Activated T-helper 17 cell treated with anti-CD3 and anti-CD28 coated beads, Interleukin-2, amount 50 U/mL, for 72 hours (primary cell): ENCODE measurements around the gene KIF1A. TPM values are rescaled to one million over a fixed set of nuclear protein-coding genes. Genes with fewer than 3 reads are reported as not detected.
"Not testable (repeated sequence)": the region's sequence is repeated elsewhere in the genome, so short reads cannot be mapped to it uniquely, and the experiment has no call there.

Experiments used
- ATAC-seq: fragments of 150-1000 bp; cut with Tn5 transposase; replicated peaks from 2 replicates; pipeline ENCODE4 v1.10.0; 2021; ENCODE audit warnings: mild to moderate bottlenecking, moderate library complexity
- H3K27ac Mint-ChIP-seq: one replicate; pipeline ENCODE4 v1.8.0; 2022; ENCODE audit warnings: mixed read lengths
- H3K27me3 Mint-ChIP-seq: one replicate; pipeline ENCODE4 v1.8.0; 2022; ENCODE audit warnings: mixed read lengths
- H3K36me3 Mint-ChIP-seq: one replicate; pipeline ENCODE4 v1.8.0; 2022; ENCODE audit warnings: low read depth, mild to moderate bottlenecking, mixed read lengths
- H3K4me1 Mint-ChIP-seq: one replicate; pipeline ENCODE4 v1.8.0; 2022; ENCODE audit warnings: mixed read lengths
- H3K4me3 Mint-ChIP-seq: one replicate; pipeline ENCODE4 v1.8.0; 2022; ENCODE audit warnings: mild to moderate bottlenecking, mixed read lengths
- H3K9me3 Mint-ChIP-seq: one replicate; pipeline ENCODE4 v1.8.0; 2022; ENCODE audit warnings: mixed read lengths
- total RNA-seq, 2 donors: library from RNA; stranded (reverse); gene quantifications; one replicate each; pipeline ENCODE4 v1.2.3, GENCODE V29; 2022

The KIF1A gene
- total RNA-seq, 2 donors from 2014 or later, result 0.37 to 1.1 TPM

GRCh38 chr2:240783819-240784621 lies 36.0 kb downstream of the KIF1A start:
- no peak overlapping the region for H3K27ac Mint-ChIP-seq
- no peak overlapping the region for H3K4me3 Mint-ChIP-seq
- no peaks in the 10 kb centered on the region for H3K36me3 Mint-ChIP-seq
- no peak for ATAC-seq
- no peaks in the 10 kb centered on the region for H3K9me3 Mint-ChIP-seq
- H3K4me1 Mint-ChIP-seq, result no peaks in the 10 kb centered on the region
- peaks cover 10% of the 10 kb centered on the region for H3K27me3 Mint-ChIP-seq

- H3K27me3 Mint-ChIP-seq, result peaks cover 3% of the 10 kb centered on the region
- H3K4me1 Mint-ChIP-seq, result no peaks in the 10 kb centered on the region
- no peak overlapping the region for H3K4me3 Mint-ChIP-seq
- H3K27ac Mint-ChIP-seq, result no peak overlapping the region
- H3K9me3 Mint-ChIP-seq, result no peaks in the 10 kb centered on the region
- no peaks in the 10 kb centered on the region for H3K36me3 Mint-ChIP-seq
- ATAC-seq, result no peak
Measured at GRCh38 chr2:240782886-240783818, 36.9 kb downstream of the KIF1A start.

DNA sequence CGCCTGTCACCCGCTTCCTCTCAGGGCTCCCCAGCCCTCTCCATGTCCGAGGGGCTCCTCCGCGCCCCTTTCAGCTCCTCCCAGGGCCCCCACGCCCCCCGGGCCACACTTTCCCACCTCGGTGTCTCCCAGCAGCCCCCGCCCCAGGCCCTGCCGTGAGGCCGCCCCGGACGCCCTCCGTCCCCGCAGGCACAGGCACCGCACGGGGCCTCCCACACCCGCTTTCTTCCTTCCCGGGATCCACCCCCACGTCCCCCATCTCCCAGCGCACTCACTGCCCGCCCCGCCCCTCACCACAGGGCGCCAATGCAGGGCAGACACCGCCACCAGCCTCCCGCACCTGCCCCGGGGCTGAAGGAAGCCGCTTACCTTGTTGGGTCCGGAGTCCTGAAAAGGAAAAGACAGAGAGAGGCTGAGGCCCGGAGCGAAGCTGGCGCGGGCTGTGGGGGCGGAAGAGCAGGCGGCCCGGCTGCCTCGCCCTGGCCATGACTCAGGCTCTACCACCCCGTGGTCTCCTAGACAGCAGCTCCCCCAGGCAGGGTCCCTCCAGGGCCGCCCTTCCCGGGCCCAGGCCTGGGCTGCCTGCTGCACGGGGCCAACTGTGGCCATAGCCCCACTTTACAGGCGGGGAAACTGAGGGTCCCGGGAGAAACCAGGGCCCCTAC lies 37.7 kb downstream of the KIF1A start:
- Mint-ChIP-seq H3K4me3 (no peak overlapping the region), H3K4me1 (no peaks in the 10 kb centered on the region), H3K36me3 (no peaks in the 10 kb centered on the region), H3K9me3 (no peaks in the 10 kb centered on the region), H3K27ac (no peak overlapping the region), H3K27me3 (no peaks in the 10 kb centered on the region)
- ATAC-seq, result no peak

- H3K36me3 Mint-ChIP-seq, result no peaks in the 10 kb centered on the region
Measured at GRCh38 chr2:240781471-240782220, 38.4 kb downstream of the KIF1A start.

GRCh38 chr2:240780023-240780700 lies 39.9 kb downstream of the KIF1A start:
- Mint-ChIP-seq H3K4me3 (no peak overlapping the region), H3K27me3 (no peaks in the 10 kb centered on the region), H3K9me3 (no peaks in the 10 kb centered on the region), H3K36me3 (no peaks in the 10 kb centered on the region), H3K4me1 (no peaks in the 10 kb centered on the region), H3K27ac (no peak overlapping the region)
- no peak for ATAC-seq

More at GRCh38 chr2:240781471-240782220, 38.4 kb downstream of the KIF1A start:
- no peaks in the 10 kb centered on the region for H3K9me3 Mint-ChIP-seq
- no peaks in the 10 kb centered on the region for H3K4me1 Mint-ChIP-seq
- no peak for ATAC-seq
- no peak overlapping the region for H3K4me3 Mint-ChIP-seq
- H3K27me3 Mint-ChIP-seq, result no peaks in the 10 kb centered on the region
- no peak overlapping the region for H3K27ac Mint-ChIP-seq

DNA sequence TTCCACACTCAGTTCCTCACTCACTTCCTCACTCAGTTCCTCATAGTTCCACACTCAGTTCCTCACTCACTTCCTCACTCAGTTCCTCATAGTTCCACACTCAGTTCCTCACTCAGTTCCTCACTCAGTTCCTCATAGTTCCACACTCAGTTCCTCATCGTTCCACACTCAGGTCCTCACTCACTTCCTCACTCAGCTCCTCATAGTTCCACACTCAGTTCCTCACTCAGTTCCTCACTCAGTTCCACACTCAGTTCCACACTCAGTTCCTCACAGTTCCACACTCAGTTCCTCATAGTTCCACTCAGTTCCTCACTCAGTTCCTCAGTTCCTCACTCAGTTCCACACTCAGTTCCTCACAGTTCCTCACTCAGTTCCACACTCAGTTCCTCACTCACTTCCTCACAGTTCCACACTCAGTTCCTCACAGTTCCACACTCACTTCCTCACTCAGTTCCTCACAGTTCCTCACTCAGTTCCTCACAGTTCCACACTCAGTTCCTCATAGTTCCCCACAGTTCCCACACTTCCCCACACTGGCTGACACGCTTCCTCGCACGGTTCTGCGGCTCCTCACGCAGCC lies 40.7 kb downstream of the KIF1A start:
- not testable (repeated sequence) for H3K27ac Mint-ChIP-seq, H3K27me3 Mint-ChIP-seq, H3K9me3 Mint-ChIP-seq, ATAC-seq, H3K4me1 Mint-ChIP-seq, H3K36me3 Mint-ChIP-seq, H3K4me3 Mint-ChIP-seq

GRCh38 chr2:240778426-240778825 lies 41.6 kb downstream of the KIF1A start:
- Mint-ChIP-seq H3K27ac (no peak overlapping the region), H3K36me3 (no peaks in the 10 kb centered on the region), H3K4me3 (no peak overlapping the region), H3K27me3 (no peaks in the 10 kb centered on the region), H3K4me1 (no peaks in the 10 kb centered on the region), H3K9me3 (no peaks in the 10 kb centered on the region)
- ATAC-seq, result no peak

- Mint-ChIP-seq H3K4me3 (no peak overlapping the region), H3K27ac (no peak overlapping the region), H3K27me3 (no peaks in the 10 kb centered on the region), H3K36me3 (no peaks in the 10 kb centered on the region), H3K9me3 (no peaks in the 10 kb centered on the region), H3K4me1 (no peaks in the 10 kb centered on the region)
- ATAC-seq, result no peak
Measured at GRCh38 chr2:240777456-240778212, 42.4 kb downstream of the KIF1A start.

DNA sequence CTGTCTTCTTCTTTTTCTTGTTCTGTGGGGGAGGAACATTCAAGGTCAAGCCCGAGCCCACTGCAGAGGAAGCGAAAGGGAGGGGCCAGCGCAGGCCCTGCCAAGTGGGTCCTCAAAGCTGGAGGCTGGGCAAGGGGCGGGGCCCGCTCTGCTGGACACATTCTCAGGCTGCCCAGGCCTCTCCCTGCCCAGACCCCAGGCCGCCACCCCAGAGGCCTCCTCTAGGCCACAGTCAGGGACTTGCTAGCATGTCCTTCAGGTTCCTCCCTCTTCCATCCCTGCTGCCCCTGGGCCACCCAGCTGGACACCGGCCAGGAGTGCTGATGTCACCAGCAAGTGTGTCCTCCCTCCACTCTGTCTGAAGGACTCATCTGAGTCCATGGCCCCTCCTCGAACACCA lies 44.1 kb downstream of the KIF1A start:
- ATAC-seq, result no peak
- Mint-ChIP-seq H3K36me3 (no peaks in the 10 kb centered on the region), H3K27ac (no peak overlapping the region), H3K4me1 (no peaks in the 10 kb centered on the region), H3K9me3 (no peaks in the 10 kb centered on the region), H3K27me3 (no peaks in the 10 kb centered on the region), H3K4me3 (no peak overlapping the region)

GRCh38 chr2:240774856-240775255 lies 45.2 kb downstream of the KIF1A start:
- Mint-ChIP-seq H3K27me3 (no peaks in the 10 kb centered on the region), H3K4me1 (no peaks in the 10 kb centered on the region)
- no peak for ATAC-seq

GRCh38 chr2:240769096-240769495 lies 50.9 kb downstream of the KIF1A start:
- Mint-ChIP-seq H3K27ac (no peak overlapping the region), H3K9me3 (no peaks in the 10 kb centered on the region), H3K36me3 (no peaks in the 10 kb centered on the region), H3K4me3 (no peak overlapping the region), H3K4me1 (no peaks in the 10 kb centered on the region), H3K27me3 (no peaks in the 10 kb centered on the region)
- no peak for ATAC-seq

More at GRCh38 chr2:240774856-240775255, 45.2 kb downstream of the KIF1A start:
- no peaks in the 10 kb centered on the region for H3K9me3 Mint-ChIP-seq
- H3K4me3 Mint-ChIP-seq, result no peak overlapping the region
- H3K27ac Mint-ChIP-seq, result no peak overlapping the region
- H3K36me3 Mint-ChIP-seq, result no peaks in the 10 kb centered on the region

DNA sequence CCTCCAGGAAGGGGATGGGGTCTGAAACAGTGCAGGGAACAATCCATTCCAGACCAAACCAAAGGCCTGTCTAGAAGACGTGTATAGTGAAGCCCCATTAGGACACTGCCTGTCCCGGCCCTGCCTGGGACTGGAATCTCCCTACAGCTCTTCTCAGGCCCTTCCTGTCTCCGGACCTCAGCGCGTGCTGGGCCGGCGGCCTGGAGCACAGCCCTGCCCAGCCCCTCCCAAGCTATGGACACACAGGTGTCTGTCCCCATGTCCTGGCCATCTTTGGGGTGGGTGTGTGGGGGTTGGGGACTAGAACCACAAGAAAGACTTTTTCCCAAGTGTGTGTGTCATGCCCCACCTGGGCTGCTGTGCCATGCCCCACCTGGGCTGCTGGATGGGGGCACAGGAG lies 51.8 kb downstream of the KIF1A start:
- no peak for ATAC-seq
- Mint-ChIP-seq H3K4me3 (no peak overlapping the region), H3K4me1 (no peaks in the 10 kb centered on the region), H3K27me3 (no peaks in the 10 kb centered on the region), H3K36me3 (no peaks in the 10 kb centered on the region), H3K27ac (no peak overlapping the region), H3K9me3 (no peaks in the 10 kb centered on the region)

DNA sequence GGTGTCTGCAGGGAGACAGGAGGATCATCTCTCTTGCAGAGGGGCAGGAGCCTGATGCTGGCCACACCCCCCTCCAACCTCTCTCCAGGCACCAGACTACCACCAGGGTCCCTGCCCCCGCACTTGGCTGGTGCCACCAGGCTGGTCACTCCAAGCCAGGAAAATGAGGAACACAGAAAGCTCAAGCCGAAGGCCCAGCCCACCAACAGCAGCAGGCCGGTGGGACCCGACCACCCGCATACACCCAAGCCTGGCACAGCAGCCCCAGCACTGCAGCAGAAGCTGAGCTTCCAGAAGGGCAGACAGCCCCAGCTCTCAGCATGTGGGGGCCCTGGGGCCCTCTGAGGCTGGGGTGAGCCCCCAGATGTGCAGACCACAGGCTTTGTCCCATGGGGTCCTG lies 52.7 kb downstream of the KIF1A start:
- no peaks in the 10 kb centered on the region for H3K9me3 Mint-ChIP-seq
- H3K27me3 Mint-ChIP-seq, result no peaks in the 10 kb centered on the region
- no peak overlapping the region for H3K27ac Mint-ChIP-seq
- H3K4me3 Mint-ChIP-seq, result no peak overlapping the region
- no peak for ATAC-seq
- H3K36me3 Mint-ChIP-seq, result no peaks in the 10 kb centered on the region
- H3K4me1 Mint-ChIP-seq, result no peaks in the 10 kb centered on the region
